ENCODE measurements around the gene MRPS35.

DNA sequence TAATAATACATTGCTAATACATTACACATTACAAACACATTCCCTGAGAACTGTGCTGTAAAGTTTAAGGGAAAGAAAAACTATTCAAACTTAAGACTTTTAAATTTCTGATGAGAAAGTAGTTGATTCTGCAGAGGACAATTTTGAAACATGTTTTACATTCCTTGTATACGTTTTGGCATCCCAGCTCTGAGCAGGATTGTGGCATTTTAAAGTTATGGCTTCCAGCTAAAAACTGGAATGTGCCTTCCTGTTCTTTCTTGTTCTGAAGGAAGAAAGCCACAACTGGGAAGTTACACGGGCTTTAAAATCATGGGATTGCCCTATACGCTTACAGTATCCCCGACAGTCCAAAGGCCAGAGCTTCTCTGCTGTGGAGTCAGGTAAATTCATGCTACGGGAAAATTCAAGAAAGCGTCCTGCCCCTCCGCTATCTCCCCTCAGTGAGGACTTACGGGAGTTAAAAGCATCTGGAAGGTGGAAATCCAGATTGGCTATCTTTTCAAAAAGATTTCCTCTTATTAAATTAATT is 58.6 kb downstream of the MRPS35 start:
- TF ChIP-seq EP300 (IDR thresholded peaks at IDR 0.05), result no peak
- no peak for TF ChIP-seq CTCF (IDR thresholded peaks at IDR 0.05)

Measured in ovary (tissue), 3 donors.